HPDE6-E6E7 (cell line): ENCODE measurements around the gene THEMIS.

Source experiments
- DNase-seq: peaks from one replicate; pipeline ENCODE4 v3.0.0; 2011; ENCODE audit warnings: missing footprints; ENCODE audit errors: extremely low spot score

THEMIS gene

GRCh38 chr6:127859956-127860355 is 40.9 kb downstream of the THEMIS start:
- DNase-seq: no peak

- no peak for DNase-seq
Observed at GRCh38 chr6:127858727-127859391, 42.0 kb downstream of the THEMIS start.

GRCh38 chr6:127857051-127857637 is 43.7 kb downstream of the THEMIS start:
- no peak for DNase-seq

- no peak for DNase-seq
Observed at GRCh38 chr6:127855542-127856159, 45.2 kb downstream of the THEMIS start.

- no peak for DNase-seq
Observed at GRCh38 chr6:127854009-127854408, 46.8 kb downstream of the THEMIS start.

GRCh38 chr6:127851197-127851596 is 49.7 kb downstream of the THEMIS start:
- no peak for DNase-seq

- no peak for DNase-seq
Observed at GRCh38 chr6:127845242-127845641, 55.6 kb downstream of the THEMIS start.

GRCh38 chr6:127844529-127844928 is 56.3 kb downstream of the THEMIS start:
- no peak for DNase-seq

GRCh38 chr6:127843582-127843981 is 57.3 kb downstream of the THEMIS start:
- DNase-seq: no peak

GRCh38 chr6:127842562-127842961 is 58.3 kb downstream of the THEMIS start:
- DNase-seq: no peak

- DNase-seq: no peak
Observed at GRCh38 chr6:127841811-127842210, 59.0 kb downstream of the THEMIS start.

- DNase-seq: no peak
Observed at GRCh38 chr6:127834136-127834535, 66.7 kb downstream of the THEMIS start.

- no peak for DNase-seq
Observed at GRCh38 chr6:127833336-127833735, 67.5 kb downstream of the THEMIS start.

GRCh38 chr6:127832381-127832780 is 68.5 kb downstream of the THEMIS start:
- no peak for DNase-seq

- no peak for DNase-seq
Observed at GRCh38 chr6:127824061-127824460, 76.8 kb downstream of the THEMIS start.

GRCh38 chr6:127821431-127821830 is 79.4 kb downstream of the THEMIS start:
- DNase-seq: no peak

- DNase-seq: no peak
Observed at GRCh38 chr6:127818149-127818548, 82.7 kb downstream of the THEMIS start.

- no peak for DNase-seq
Observed at GRCh38 chr6:127816643-127817042, 84.2 kb downstream of the THEMIS start.

- DNase-seq: no peak
Observed at GRCh38 chr6:127813699-127814027, 87.2 kb downstream of the THEMIS start.

GRCh38 chr6:127812985-127813698 is 87.7 kb downstream of the THEMIS start:
- DNase-seq: no peak

- no peak for DNase-seq
Observed at GRCh38 chr6:127811900-127812570, 88.8 kb downstream of the THEMIS start.

GRCh38 chr6:127807806-127808517 is 92.9 kb downstream of the THEMIS start:
- no peak for DNase-seq
